H9 (cell line): Measurements from ENCODE around the gene CFHR5. TPM values are rescaled to one million over a fixed set of nuclear protein-coding genes. Genes with fewer than 3 reads are reported as not detected.
"Not testable (repeated sequence)": the region's sequence is repeated elsewhere in the genome, so short reads cannot be mapped to it uniquely, and the experiment has no call there.

Experiments used
- DNase-seq: peaks from one replicate; pipeline ENCODE4 v3.0.0-alpha.2; 2017
- H2AFZ ChIP-seq: one replicate; pipeline ENCODE4 v1.6.1; 2013; ENCODE audit warnings: mild to moderate bottlenecking, low read length, control low read depth, moderate library complexity
- H2AK5ac ChIP-seq: 2 replicates; pipeline ENCODE4 v1.6.1; 2013; ENCODE audit warnings: low read length, control low read depth, mixed read lengths; ENCODE audit not compliant: insufficient read length
- H2BK120ac ChIP-seq: one replicate; pipeline ENCODE4 v1.6.1; 2013; ENCODE audit warnings: low read depth, mild to moderate bottlenecking, low read length, control low read depth, inconsistent platforms; ENCODE audit not compliant: poor library complexity, severe bottlenecking
- H2BK12ac ChIP-seq: 2 replicates; pipeline ENCODE4 v1.6.1; 2013; ENCODE audit warnings: low read length, control low read depth, mixed read lengths, low read depth; ENCODE audit not compliant: insufficient read length
- H2BK15ac ChIP-seq: 2 replicates; pipeline ENCODE4 v1.6.1; 2013; ENCODE audit warnings: low read depth, low read length, control low read depth
- H2BK20ac ChIP-seq: one replicate; pipeline ENCODE4 v1.6.1; 2013; ENCODE audit warnings: low read depth, mild to moderate bottlenecking, low read length, control low read depth, inconsistent platforms; ENCODE audit not compliant: poor library complexity, severe bottlenecking
- H2BK5ac ChIP-seq: 2 replicates; pipeline ENCODE4 v1.6.1; 2013; ENCODE audit warnings: low read length, control low read depth, mixed read lengths; ENCODE audit not compliant: insufficient read length
- H3K14ac ChIP-seq: 2 replicates; pipeline ENCODE4 v1.6.1; 2013; ENCODE audit warnings: low read length, control low read depth; ENCODE audit not compliant: insufficient read depth
- H3K18ac ChIP-seq: 2 replicates; pipeline ENCODE4 v1.6.1; 2013; ENCODE audit warnings: low read depth, mild to moderate bottlenecking, mixed read lengths, low read length, control low read depth; ENCODE audit not compliant: insufficient read length
- H3K23ac ChIP-seq: 2 replicates; pipeline ENCODE4 v1.6.1; 2013; ENCODE audit warnings: low read length, control low read depth, mixed read lengths, low read depth; ENCODE audit not compliant: insufficient read length
- H3K23me2 ChIP-seq: 2 replicates; pipeline ENCODE4 v1.6.1; 2013; ENCODE audit warnings: low read depth, mild to moderate bottlenecking, mixed read lengths, low read length, control low read depth; ENCODE audit not compliant: insufficient read length, poor library complexity, severe bottlenecking
- H3K27ac ChIP-seq: 2 replicates; pipeline ENCODE4 v1.5.1; 2013; ENCODE audit warnings: low read length, control low read depth, mixed read lengths, low read depth; ENCODE audit not compliant: insufficient read length
- H3K27me3 ChIP-seq: 2 replicates; pipeline ENCODE4 v1.6.1; 2013; ENCODE audit warnings: low read length, control low read depth, inconsistent platforms; ENCODE audit not compliant: insufficient read depth
- H3K4ac ChIP-seq: 2 replicates; pipeline ENCODE4 v1.6.1; 2013; ENCODE audit warnings: low read depth, mild to moderate bottlenecking, control low read depth, inconsistent platforms, low read length, moderate library complexity
- H3K4me1 ChIP-seq: 2 replicates; pipeline ENCODE4 v1.6.1; 2013; ENCODE audit warnings: low read length, control low read depth, inconsistent platforms; ENCODE audit not compliant: insufficient read depth
- H3K4me2 ChIP-seq: 2 replicates; pipeline ENCODE4 v1.6.1; 2013; ENCODE audit warnings: low read length, control low read depth, mixed read lengths; ENCODE audit not compliant: insufficient read length, insufficient read depth
- H3K56ac ChIP-seq: 2 replicates; pipeline ENCODE4 v1.6.1; 2013; ENCODE audit warnings: low read depth, mild to moderate bottlenecking, mixed read lengths, low read length, control low read depth; ENCODE audit not compliant: insufficient read length
- H3K79me1 ChIP-seq: 2 replicates; pipeline ENCODE4 v1.6.1; 2013; ENCODE audit warnings: low read depth, mild to moderate bottlenecking, moderate library complexity, low read length, control low read depth, inconsistent platforms; ENCODE audit not compliant: insufficient read depth, poor library complexity, severe bottlenecking
- H3K79me2 ChIP-seq: 2 replicates; pipeline ENCODE4 v1.6.1; 2013; ENCODE audit warnings: low read length, control low read depth, inconsistent platforms; ENCODE audit not compliant: insufficient read depth
- H3K9ac ChIP-seq: 2 replicates; pipeline ENCODE4 v1.6.1; 2013; ENCODE audit warnings: low read length, control low read depth, mixed read lengths; ENCODE audit not compliant: insufficient read length; ENCODE audit errors: extremely low read depth
- H3K9me3 ChIP-seq: one replicate; pipeline ENCODE4 v1.6.1; 2013; ENCODE audit warnings: low read depth, low read length, inconsistent platforms; ENCODE audit not compliant: control insufficient read depth
- H3T11ph ChIP-seq: one replicate; pipeline ENCODE4 v1.6.1; 2013; ENCODE audit warnings: mild to moderate bottlenecking, low read length, control low read depth, inconsistent platforms
- H4K20me1 ChIP-seq: one replicate; pipeline ENCODE4 v1.6.1; 2013; ENCODE audit not compliant: control insufficient read depth, insufficient read length, insufficient read depth
- H4K5ac ChIP-seq: 2 replicates; pipeline ENCODE4 v1.6.1; 2013; ENCODE audit warnings: low read depth, mild to moderate bottlenecking, mixed read lengths, low read length, control low read depth; ENCODE audit not compliant: insufficient read length
- H4K8ac ChIP-seq: replicated peaks from 2 replicates; pipeline ENCODE4 v1.6.1; 2013; ENCODE audit warnings: low read length, control low read depth, mixed read lengths, low read depth; ENCODE audit not compliant: insufficient read length
- H4K91ac ChIP-seq: 2 replicates; pipeline ENCODE4 v1.6.1; 2013; ENCODE audit warnings: low read depth, mild to moderate bottlenecking, moderate library complexity, mixed read lengths, low read length, control low read depth; ENCODE audit not compliant: insufficient read length
- H3K27ac Mint-ChIP-seq, 3 experiments: 2 replicates in 2 of 3; 3 replicates in 1 of 3; pipeline ENCODE4 v1.8.0; 2020 to 2021; ENCODE audit warnings: mixed read lengths in 3 of 3, mild to moderate bottlenecking in 1 of 3, moderate library complexity in 1 of 3
- H3K27me3 Mint-ChIP-seq: 2 replicates; pipeline ENCODE4 v1.8.0; 2021; ENCODE audit warnings: low read depth, mild to moderate bottlenecking, moderate library complexity, mixed read lengths
- H3K36me3 Mint-ChIP-seq, 3 experiments: 2 replicates in 2 of 3; 3 replicates in 1 of 3; pipeline ENCODE4 v1.8.0; 2020 to 2021; ENCODE audit warnings: low read depth in 3 of 3, mixed read lengths in 3 of 3; ENCODE audit not compliant: insufficient read depth in 1 of 3
- H3K4me1 Mint-ChIP-seq, 2 experiments: 2 replicates each; pipeline ENCODE4 v1.8.0; 2020; ENCODE audit warnings: mixed read lengths in 2 of 2
- H3K4me3 Mint-ChIP-seq, 2 experiments: 2 replicates in 1 of 2; 3 replicates in 1 of 2; pipeline ENCODE4 v1.8.0; 2020 to 2021; ENCODE audit warnings: mild to moderate bottlenecking in 2 of 2, mixed read lengths in 2 of 2, moderate library complexity in 1 of 2
- H3K9me3 Mint-ChIP-seq, 2 experiments: 2 replicates in 1 of 2; 3 replicates in 1 of 2; pipeline ENCODE4 v1.8.0; 2020; ENCODE audit warnings: mild to moderate bottlenecking in 2 of 2, mixed read lengths in 2 of 2, moderate library complexity in 1 of 2
- WGBS: extraction: QIAGEN DNeasy Blood & Tissue Kit; methylation state at CpG from one replicate; pipeline ENCODE4 v1.1.7; 2013; ENCODE audit warnings: missing lambda C conversion rate, low lambda C conversion rate, mixed read lengths; ENCODE audit not compliant: insufficient read length; ENCODE audit errors: extremely low coverage; 5-methylcytosine and 5-hydroxymethylcytosine counted together
- total RNA-seq: library from RNA; stranded (reverse); gene quantifications from 2 replicates; pipeline ENCODE4 v1.2.1, GENCODE V29; 2021

The CFHR5 gene
- total RNA-seq, 1 experiment from 2014 or later: not detected

GRCh38 chr1:196943568-196943967 is 33.8 kb upstream of the CFHR5 start, which contains the start of gene CFHR2:
Gene CFHR2 (plus strand): TSS chr1:196943738. CDS start chr1:196943881, 143 bp downstream.
- not testable (repeated sequence) for H3K9me3 Mint-ChIP-seq, H4K91ac ChIP-seq, H3K27me3 ChIP-seq, H2BK5ac ChIP-seq, H3K14ac ChIP-seq, H3K4me1 Mint-ChIP-seq, H2BK12ac ChIP-seq, H3K79me2 ChIP-seq, H3K23ac ChIP-seq, H4K5ac ChIP-seq, H3K18ac ChIP-seq, H3K4ac ChIP-seq, H3K27ac Mint-ChIP-seq, H3K36me3 Mint-ChIP-seq, H3K4me1 ChIP-seq, H4K8ac ChIP-seq, H4K20me1 ChIP-seq, DNase-seq, H3K4me3 Mint-ChIP-seq, H3K4me2 ChIP-seq, H3K27ac ChIP-seq, H3K56ac ChIP-seq, H3K27me3 Mint-ChIP-seq, H3K9ac ChIP-seq, H2BK15ac ChIP-seq, H2BK120ac ChIP-seq, H2BK20ac ChIP-seq, H3K23me2 ChIP-seq, H2AFZ ChIP-seq, H3K79me1 ChIP-seq, H2AK5ac ChIP-seq, H3K9me3 ChIP-seq, H3T11ph ChIP-seq
- no CpG with 5 or more reads among the region's 1 CpG for WGBS
